Mucosa of descending colon (tissue), 3 donors: ENCODE measurements around the gene DDR2. TPM values are rescaled to one million over a fixed set of nuclear protein-coding genes. Genes with fewer than 3 reads are reported as not detected.

Source experiments
- ATAC-seq: fragments of 200-7000 bp; cut with Tn5 transposase; one replicate; pipeline ENCODE4 v1.9.1; 2020; ENCODE audit warnings: mild to moderate bottlenecking, moderate library complexity
- DNase-seq, 3 donors: peaks; one replicate each; pipeline ENCODE4 v3.0.0-alpha.2; 2020
- H3K36me3 ChIP-seq: fragments of 200-600 bp; one replicate; pipeline ENCODE4 v1.8.0; 2021; ENCODE audit warnings: low read depth, mild to moderate bottlenecking
- H3K4me1 ChIP-seq: fragments of 200-600 bp; one replicate; pipeline ENCODE4 v1.8.0; 2021; ENCODE audit warnings: low read depth, mild to moderate bottlenecking
- H3K4me3 ChIP-seq: fragments of 200-600 bp; one replicate; pipeline ENCODE4 v1.8.0; 2021; ENCODE audit warnings: mild to moderate bottlenecking
- H3K9me3 ChIP-seq: fragments of 200-600 bp; one replicate; pipeline ENCODE4 v1.8.0; 2021; ENCODE audit warnings: mild to moderate bottlenecking
- intact Hi-C, 2 donors: fragments of 100-400 bp; cut with DNase I in 1 of 2; cut with micrococcal nuclease in 1 of 2; formaldehyde crosslinking; loops; one replicate each; pipeline versions ENCODE4 v1.11.0 to v1.11.1; 2022; cut with DNase I, micrococcal nuclease
- total RNA-seq, 3 donors: library from RNA; stranded (reverse); fragmentation: NEBNext Ultra II Directional in 2 of 3; extraction: Animal tissue kit (Norgen Biotek cat#: 25700) in 2 of 3; gene quantifications; one replicate each; pipeline versions ENCODE4 v1.2.1 to v1.2.4, GENCODE V29; 2021 to 2023
- TF ChIP-seq, protein P1 (sequence below): fragments of 200-600 bp; IDR thresholded peaks from one replicate; pipeline ENCODE4 v1.8.0; 2022; ENCODE audit warnings: antibody characterized with exemption, mild to moderate bottlenecking
- donor health status: DM: no; HTN: no; CAD: no; lungs with moderate emphysema.
- donor health status: DM: no; HTN: no; CAD: no.
- donor health status: DM: no; HTN: yes; CAD: no.

Gene DDR2
- total RNA-seq, 3 donors from 2014 or later: 13.3 to 203 (median 28.0) TPM

DNA sequence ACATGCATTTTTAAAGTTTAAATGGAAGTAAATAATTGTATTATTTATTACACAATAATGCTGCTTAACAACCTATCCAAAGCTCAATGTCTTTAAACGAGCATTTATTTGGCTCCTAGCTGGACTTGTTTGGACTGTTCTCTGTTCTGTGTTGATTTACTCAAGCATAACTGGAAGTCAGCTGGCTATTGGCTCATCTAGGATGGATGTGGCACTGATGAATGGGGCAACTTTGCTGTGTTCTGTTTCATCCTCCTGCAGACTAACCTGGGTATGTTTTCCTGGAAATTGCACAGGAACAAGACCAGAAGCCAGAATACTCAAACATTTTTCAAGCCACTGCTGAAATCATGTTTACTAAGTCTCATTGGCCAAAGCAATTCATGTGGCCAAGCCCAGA, 87.4 kb downstream of the DDR2 start:
- H3K4me1 ChIP-seq: no peaks in the 10 kb centered on the region
- H3K4me3 ChIP-seq: no peak overlapping the region
- no peak for ATAC-seq
- DNase-seq: no peak
- intact Hi-C loops: no loop called here
- H3K9me3 ChIP-seq: no peaks in the 10 kb centered on the region
- H3K36me3 ChIP-seq: no peaks in the 10 kb centered on the region
- TF ChIP-seq, protein P1, sequence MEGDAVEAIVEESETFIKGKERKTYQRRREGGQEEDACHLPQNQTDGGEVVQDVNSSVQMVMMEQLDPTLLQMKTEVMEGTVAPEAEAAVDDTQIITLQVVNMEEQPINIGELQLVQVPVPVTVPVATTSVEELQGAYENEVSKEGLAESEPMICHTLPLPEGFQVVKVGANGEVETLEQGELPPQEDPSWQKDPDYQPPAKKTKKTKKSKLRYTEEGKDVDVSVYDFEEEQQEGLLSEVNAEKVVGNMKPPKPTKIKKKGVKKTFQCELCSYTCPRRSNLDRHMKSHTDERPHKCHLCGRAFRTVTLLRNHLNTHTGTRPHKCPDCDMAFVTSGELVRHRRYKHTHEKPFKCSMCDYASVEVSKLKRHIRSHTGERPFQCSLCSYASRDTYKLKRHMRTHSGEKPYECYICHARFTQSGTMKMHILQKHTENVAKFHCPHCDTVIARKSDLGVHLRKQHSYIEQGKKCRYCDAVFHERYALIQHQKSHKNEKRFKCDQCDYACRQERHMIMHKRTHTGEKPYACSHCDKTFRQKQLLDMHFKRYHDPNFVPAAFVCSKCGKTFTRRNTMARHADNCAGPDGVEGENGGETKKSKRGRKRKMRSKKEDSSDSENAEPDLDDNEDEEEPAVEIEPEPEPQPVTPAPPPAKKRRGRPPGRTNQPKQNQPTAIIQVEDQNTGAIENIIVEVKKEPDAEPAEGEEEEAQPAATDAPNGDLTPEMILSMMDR: no peak

DNA sequence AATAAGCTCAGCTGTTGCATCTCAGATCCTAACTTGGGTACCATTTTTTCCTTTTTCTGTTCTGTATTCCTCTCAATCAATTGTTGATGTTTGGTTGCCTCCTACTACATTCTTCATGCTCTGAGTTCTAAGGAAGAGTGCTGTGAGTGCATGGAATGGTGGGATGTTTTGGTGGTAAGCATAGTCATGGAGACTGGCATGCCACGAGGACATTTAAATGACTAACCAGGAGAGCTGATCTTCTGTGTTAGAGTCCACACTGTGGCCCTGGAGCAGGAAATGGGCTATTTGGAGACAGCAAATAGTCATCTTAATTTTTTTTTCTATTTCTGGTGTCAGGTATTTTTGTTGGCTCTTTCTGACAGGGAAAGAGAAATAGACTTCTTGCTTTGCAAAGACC, 88.7 kb downstream of the DDR2 start:
- ATAC-seq (no peak), DNase-seq (no peak)
- Histone ChIP-seq H3K4me3 (no peak overlapping the region), H3K36me3 (no peaks in the 10 kb centered on the region), H3K4me1 (no peaks in the 10 kb centered on the region), H3K9me3 (no peaks in the 10 kb centered on the region)
- intact Hi-C loops: no loop called here
- TF ChIP-seq, protein P1: no peak

DNA sequence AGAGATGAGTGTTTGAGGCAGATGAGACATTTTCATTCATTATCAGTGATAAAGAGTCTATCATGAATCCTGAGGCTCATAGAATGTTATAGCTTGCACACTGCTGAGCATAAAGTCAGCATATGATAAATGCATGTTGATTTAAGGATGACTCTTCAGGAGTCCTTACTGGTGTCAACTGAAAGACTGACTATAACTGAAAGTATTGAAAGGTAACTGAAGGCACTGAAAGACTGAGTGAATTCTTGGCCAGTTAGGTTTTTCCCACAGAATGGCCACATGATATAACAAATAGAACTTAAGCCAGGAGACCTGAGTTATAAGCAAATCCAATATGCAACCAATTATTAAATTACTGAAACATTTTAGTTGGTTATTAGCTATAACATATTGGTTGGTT, 89.2 kb downstream of the DDR2 start:
- Histone ChIP-seq H3K4me1 (no peaks in the 10 kb centered on the region), H3K36me3 (no peaks in the 10 kb centered on the region), H3K4me3 (no peak overlapping the region), H3K9me3 (no peaks in the 10 kb centered on the region)
- ATAC-seq (no peak), DNase-seq (no peak)
- intact Hi-C loops: no loop called here
- TF ChIP-seq, protein P1: no peak

DNA sequence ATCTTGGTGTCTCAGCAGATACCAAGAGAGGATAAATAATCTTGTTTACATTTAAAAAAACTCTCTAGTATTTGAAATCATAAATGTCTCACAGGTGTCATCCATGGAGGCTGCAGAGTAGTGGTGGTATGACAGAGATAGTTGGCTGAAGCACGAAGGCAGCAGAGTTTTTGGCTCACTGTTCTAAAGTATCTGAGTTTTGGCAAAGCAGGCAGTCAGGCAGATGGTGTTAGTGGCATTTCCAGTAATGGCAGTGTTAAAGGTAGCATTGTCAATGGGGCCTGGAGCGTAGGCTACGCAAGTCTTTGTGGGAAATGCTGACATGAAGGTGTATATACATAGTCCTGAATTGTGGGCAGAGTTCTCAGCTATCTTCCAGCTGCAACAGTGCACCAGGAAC, 89.8 kb downstream of the DDR2 start:
- H3K9me3 ChIP-seq: no peaks in the 10 kb centered on the region
- no peaks in the 10 kb centered on the region for H3K36me3 ChIP-seq
- DNase-seq: no peak
- intact Hi-C loops: no loop called here
- TF ChIP-seq, protein P1: no peak
- no peak overlapping the region for H3K4me3 ChIP-seq
- H3K4me1 ChIP-seq: no peaks in the 10 kb centered on the region
- no peak for ATAC-seq

DNA sequence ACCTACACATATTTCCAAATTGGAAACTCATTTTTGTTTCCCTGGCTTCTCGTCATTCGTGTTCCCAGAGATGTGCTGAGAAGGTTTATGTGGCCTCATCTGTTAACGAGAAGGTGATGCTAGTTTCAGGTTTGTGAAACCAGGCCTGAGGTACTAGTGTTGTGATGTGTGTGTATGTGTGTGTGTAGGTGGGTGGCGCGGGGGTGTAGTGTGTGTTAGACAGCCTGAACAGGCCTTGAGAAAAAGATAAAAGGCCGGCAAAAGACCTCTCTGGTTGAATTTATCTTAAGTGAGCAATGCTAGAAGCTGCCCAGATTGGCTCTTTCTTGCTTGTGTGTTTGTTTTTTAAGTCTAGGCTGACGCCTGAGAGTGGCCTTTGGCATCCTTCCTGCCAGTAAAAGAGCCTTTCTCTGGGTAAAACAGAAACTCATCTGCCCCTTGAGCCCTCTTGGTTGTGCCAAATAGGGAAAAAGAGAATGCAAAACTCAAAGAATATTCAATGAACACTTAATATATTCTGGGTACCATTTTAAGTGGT, 92.4 kb downstream of the DDR2 start:
- H3K4me3 ChIP-seq: no peak overlapping the region
- TF ChIP-seq, protein P1: no peak
- no peak for DNase-seq
- H3K36me3 ChIP-seq: no peaks in the 10 kb centered on the region
- peaks cover 10% of the 10 kb centered on the region for H3K4me1 ChIP-seq
- no peak for ATAC-seq
- intact Hi-C loops: no loop called here
- H3K9me3 ChIP-seq: no peaks in the 10 kb centered on the region

DNA sequence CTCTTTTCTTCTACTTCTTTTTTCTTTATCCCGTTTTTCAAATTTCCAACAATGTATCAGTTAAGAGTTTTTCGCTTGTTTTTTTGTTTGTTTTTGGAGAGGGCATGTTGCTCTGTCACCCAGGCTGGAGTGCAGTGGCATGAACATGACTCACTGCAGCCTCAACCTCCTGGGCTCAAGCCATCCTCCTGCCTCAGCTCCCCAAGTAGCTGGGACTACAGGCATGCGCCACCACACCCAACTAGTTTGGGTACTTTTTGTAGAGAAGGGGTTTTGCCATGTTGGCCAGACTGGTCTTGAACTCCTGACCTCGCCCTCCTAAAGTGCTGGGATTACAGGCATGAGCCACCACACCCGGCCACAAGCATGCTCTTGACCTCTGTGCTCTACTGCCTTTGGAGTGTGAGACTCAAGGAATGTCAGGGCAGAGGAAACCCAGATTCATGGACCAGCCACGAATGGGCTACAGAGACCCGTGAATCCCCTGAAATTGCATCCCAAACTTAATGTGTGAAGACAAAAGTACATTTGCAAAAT, 93.1 kb downstream of the DDR2 start:
- no peaks in the 10 kb centered on the region for H3K9me3 ChIP-seq
- intact Hi-C loops: no loop called here
- H3K4me1 ChIP-seq: peaks cover 10% of the 10 kb centered on the region
- H3K36me3 ChIP-seq: no peaks in the 10 kb centered on the region
- ATAC-seq (no peak), DNase-seq (no peak)
- H3K4me3 ChIP-seq: no peak overlapping the region
- TF ChIP-seq, protein P1: no peak
